SKM-1 treated with dmso at 0.1 percent for 144 hours (cell line): ENCODE data around the gene COPE.
"Not testable (repeated sequence)": the region's sequence is repeated elsewhere in the genome, so short reads cannot be mapped to it uniquely, and the experiment has no call there.

Experiments used
- DNase-seq: peaks from one replicate; lab custom pipeline; 2025; ENCODE audit not compliant: unreplicated experiment; lab: John Stamatoyannopoulos, UW

Gene COPE

DNA sequence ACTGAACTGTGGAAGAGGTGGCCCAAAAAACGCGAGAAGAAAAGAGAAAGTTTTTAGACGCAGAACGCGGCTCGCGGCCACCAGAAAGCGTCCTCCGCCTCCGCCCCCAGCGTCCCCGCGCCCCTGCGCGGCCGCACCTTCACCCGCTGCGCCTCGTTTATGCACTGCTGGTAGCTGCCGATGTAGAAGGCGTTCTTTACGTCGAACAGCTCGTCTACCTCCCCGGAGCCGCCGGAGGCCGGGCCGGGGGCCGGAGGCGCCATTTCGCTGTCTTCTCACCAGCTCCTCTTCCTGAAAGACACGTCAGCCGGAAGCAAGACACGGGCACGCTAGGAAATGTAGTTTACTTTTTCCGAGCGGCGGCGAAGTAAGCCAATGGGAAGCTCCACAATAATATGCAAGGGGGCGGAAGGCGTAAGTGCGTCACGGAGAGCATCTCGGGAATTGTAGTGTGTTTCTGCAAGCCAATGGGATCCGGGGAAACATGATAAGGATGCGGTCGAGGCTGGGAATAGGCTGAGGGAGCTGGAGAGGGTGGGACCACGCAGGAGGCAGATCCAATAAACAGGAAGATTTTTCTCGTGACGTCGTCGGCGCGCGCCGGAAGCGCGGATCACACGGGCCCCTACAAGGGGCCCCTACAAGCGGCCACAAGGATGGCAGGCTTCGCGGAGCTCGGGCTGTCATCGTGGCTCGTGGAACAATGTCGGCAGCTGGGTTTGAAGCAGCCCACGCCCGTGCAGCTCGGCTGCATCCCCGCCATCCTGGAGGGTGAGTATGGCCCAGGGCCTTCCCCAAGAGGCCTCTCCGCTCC lies at the start of gene COPE, which contains the start of gene DDX49:
Gene COPE (minus strand): TSS at position 302 of the 814 bp plus-strand sequence. CDS start 39 bp downstream, at position 263.
Gene DDX49 (plus strand): TSS at position 630 of the 814 bp plus-strand sequence. CDS start 27 bp downstream, at position 657.
- DNase-seq, result peak; percentile 100

GRCh38 chr19:18967358-18968146 lies 48.4 kb upstream of the COPE start:
- DNase-seq, result peak; percentile 67

DNA sequence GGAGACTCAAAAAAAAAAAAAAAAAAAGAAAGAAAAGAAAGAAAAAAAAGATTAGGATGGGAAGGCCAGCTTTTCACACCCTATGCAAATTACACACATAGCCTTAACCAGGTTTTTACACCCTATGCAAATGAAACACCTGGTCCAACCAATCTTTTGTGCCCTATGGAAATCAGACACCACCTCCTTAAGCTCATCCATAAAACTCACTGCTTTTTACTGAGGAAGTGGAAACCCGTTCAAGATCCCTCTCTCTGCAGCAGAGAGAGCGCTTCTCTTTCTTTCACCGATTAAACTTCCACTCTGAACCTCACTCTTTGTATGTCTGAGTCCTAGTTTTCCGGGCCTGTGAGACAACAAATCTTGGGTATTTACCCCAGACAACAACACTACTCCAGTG lies 47.1 kb upstream of the COPE start:
- DNase-seq, result no peak

DNA sequence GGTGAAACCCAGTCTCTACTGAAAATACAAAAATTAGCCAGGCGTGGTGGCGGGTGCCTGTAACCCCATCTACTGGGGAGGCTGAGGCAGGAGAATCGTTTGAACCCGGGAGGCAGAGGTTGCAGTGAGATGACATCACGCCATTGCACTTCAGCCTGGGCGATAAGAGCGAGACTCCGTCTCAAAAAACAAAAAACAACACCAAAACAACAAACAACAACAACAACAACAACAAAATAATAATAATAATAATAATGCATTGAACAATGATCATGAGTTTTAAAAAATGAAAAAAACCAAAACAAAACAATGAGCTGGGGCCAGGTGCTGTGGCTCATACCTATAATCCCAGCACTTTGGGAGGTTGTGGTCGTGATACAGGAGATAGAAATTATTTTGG lies 44.9 kb upstream of the COPE start:
- no peak for DNase-seq

GRCh38 chr19:18961767-18962620 lies 42.8 kb upstream of the COPE start:
- DNase-seq, result no peak

DNA sequence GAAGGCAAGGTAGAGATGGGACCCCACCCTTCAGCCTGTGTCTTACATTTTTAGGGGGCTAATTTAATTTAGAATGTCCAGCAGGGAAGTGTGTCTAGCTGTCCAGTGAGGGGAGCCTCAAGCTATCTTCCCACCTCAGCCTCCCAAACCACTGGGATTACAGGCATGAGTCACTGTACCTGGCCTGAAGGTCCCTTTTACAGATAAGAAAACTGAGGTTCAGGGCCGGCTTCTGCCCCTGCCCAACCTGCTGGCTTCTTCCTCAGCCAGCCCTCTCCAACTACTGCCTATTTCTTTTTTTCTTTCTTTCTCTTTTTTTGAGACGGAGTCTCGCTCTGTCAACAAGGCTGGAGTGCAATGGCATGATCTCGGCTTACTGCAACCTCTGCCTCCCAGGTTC lies 41.2 kb upstream of the COPE start:
- no peak for DNase-seq

- no peak for DNase-seq
Measured at GRCh38 chr19:18955042-18955441, 35.9 kb upstream of the COPE start.

DNA sequence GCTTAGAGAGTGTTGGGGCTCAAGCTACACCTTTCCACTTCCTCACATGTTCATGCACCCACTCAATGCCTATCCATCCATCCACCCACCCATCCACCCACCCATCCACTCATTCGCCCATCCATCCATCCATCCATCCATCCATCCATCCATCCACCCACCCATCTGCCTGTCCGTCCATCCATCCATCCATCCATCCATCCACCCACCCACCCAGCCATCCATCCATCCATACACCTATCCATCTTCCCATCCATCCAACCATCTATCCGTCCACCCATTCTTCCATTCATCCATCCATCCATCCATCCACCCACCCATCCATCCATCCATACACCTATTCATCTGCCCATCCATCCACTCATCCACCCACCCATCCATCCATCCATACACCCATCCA lies 34.9 kb upstream of the COPE start:
- DNase-seq, result no peak

DNA sequence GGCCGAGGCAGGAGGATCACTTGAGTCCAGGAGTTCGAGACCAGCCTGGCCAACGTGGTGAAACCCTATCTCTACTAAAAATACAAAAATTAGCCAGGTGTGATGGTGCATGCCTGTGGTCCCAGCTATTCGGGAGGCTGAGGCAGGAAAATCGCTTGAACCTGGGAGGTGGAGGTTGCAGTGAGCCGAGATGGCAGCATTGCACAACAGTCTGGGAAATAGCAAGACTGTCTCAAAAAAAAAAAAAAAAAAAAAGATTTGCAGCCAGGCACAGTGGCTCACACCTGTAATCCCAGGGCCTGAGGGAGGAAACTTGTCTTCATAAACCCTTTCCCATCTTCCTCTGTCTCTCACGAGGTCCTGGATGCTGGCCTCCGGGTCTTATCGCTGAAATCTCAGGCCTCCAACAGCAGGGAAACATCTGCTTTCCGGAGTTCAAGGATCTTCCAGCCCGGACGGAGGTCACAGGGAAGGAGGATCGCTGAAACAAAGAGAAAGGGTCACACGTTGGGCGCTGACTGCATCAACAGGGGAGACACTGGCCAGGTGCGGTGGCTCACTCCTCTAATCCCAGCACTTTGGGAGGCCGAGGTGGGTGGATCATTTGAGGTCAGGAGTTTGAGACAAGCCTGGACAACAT lies 33.3 kb upstream of the COPE start:
- not testable (repeated sequence) for DNase-seq

DNA sequence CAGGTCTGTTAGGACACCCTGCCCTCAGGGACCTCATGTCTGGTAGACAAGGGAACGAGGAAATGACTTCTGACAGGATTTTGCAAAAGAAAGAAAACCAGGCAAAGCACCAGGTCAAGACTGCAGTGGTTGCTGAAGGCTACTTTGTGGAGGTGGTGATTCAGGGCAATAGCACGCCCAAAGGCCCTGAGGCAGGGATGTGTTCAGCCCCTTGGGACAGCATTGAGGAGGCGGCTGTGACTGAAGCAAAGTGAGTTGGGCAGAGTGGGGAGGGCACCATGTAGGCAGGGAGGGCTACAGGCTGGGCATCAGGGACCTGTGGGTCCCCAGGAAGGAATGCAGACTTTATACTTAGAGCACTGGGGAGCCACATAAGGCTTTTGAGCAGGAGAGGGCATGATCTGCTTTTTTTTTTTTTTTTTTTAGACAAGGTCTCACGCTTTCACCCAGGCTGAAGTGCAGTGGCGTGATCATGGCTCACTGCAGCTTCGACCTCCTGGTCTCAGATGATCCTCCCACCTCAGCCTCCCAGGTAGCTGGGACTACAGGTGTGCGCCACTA lies 32.6 kb upstream of the COPE start:
- no peak for DNase-seq

DNA sequence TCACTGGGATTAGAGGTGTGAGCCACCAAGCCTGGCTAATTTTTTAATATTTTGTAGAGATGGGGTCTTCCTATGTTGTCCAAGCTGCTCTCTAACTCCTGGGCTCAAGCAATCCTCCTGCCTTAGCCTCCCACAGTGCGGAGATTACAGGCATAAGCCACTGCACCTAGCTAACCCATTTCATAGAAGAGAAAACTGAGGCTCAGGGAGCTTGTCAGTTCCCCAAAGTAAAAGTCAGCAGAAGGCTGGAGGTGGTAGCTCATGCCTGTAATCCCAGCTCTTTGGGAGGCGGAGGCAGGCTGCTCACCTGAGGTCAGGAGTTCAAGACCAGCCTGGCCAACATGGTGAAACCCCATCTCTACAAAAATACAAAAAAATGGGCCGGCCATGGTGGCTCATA lies 30.7 kb upstream of the COPE start:
- DNase-seq, result no peak

GRCh38 chr19:18948976-18949356 lies 29.8 kb upstream of the COPE start:
- no peak for DNase-seq

DNA sequence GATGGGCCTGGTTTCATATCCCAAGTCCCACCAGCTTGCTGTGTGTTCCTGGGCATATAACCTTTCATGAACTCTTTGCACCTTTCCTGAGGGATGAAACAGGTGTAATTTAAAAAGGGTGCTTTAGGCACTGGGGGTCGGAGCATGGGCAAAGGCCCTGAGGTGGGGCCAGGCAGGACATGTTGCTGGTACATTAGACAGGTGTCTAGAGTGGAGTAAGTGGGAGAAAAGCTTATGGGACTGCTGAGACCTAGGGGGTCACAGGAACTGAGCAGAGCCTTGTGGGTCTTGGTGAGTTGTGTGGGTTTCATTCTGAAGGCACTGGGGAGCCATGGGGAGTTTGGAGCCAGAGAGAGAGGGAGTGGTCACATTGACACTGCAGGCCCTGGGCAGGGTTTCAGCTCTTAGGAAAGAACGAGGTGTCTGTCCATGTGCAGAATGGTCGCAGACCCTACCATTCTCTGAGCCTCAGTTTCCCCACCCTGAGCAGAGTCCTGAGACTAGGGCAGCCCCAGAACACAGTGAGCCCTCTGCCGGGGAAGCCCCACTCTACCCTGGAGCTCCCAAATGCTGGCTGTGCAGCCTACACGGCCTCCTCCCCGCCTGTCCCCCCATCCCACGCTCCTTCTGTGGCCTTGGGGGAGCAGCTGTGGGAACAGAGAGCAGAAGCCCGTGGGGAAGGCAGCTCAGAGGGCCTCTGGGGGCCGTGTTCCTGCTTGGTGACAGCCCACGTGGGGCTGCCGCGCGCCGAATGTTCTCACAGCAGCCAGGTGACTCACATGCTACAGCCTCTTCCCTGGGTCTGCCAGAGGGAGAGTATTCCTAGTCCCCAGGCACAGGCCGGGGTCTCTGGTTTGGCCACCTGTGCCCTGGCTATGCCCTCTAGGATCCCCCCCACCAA lies 29.1 kb upstream of the COPE start:
- DNase-seq, result no peak

DNA sequence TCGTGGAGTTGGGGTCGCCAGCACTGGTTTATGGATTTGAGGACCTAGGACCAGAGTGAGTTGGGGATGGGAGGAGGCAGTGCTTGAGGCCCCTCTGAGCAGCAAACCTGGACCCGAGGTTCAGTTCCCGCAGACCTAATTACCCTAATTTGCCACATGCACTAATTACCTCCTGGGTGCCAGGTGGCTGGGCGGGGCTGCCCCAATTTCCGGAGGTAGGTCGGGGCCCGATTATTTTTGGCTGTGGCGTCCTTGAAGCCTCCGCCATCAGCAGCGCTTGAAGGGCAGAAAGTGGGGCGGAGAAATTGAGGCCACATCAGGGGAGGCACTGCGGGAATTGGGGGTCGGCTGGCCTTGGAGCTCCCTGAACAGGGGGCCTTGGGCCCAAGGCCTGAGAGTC lies 27.7 kb upstream of the COPE start:
- no peak for DNase-seq

DNA sequence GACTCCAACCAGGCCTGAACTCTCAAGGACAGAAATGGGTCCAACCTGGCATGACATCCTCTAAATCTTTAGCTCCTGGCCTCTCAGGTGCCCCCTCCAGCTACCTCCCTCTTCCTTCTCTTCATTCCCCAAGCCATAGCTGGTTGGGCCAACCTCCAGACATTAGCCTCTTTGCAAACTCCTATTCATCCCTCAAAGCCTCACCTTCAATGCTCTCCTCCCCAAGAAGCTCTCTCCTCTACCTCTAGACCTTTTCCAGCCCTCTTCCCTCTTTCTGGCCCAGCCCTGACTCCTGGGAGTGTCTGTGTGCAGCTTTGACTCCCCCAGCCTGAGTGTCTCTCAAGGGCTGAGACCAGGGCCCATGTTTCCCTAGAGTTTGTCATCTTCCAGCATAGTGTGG lies 27.1 kb upstream of the COPE start:
- no peak for DNase-seq

DNA sequence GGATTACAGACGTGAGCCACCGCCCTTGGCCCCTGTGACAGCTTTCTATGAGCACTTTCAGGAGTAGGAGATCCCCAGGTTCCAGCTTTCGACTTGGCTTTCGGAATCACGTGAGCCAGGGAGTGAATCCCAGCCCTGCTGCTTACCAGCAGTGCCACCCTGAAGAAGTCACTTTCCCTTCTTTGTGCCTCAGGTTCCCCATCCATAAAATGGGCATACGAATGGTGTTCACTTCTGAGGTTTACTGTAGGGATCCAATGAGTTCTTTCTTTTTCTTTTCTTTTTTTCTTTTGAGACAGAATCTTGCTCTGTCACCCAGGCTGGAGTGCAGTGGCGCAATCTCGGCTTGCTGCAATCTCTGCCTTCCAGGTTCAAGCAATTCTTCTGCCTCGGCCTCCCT lies 26.1 kb upstream of the COPE start:
- DNase-seq, result no peak

GRCh38 chr19:18943465-18943864 lies 24.3 kb upstream of the COPE start:
- DNase-seq, result no peak

GRCh38 chr19:18942692-18943091 lies 23.5 kb upstream of the COPE start:
- no peak for DNase-seq

DNA sequence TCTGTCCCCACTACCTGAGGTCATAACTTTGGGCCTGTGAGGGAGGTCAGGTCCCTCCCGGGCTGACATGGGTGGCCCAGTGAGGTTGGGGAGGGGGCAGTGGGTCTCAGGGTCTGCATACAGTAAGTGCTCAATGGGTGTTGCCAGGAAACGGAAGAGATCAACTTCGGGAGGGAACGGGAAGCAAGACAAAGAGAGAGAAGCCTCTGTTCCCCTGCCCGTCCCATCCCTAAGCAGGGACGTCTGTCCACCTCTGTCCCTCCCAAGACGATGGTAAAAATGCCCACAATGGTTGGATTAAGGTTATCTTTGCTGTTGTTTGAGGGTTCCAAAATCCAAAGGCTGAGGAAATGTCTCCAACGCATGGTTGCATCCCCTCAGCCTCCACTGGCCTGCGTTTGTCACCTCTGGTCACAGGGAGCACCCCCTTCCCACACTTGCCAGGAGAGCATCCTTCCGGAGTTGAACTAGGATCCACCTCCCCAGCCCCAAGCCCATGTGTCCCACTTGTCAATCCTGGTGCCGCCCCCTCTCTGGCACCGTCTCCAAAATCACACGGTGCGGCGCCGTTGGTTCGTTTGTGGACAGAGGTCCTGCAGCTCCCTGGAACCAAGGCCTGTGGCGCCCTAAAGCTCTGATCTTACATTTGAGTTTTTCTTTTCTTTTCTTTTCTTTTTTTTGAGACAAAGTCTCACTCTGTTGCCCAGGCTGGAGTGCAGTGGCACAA lies 22.6 kb upstream of the COPE start:
- no peak for DNase-seq
